HG02852 (cell line): ENCODE measurements around the gene CXCL13.
"Not testable (repeated sequence)": the region's sequence is repeated elsewhere in the genome, so short reads cannot be mapped to it uniquely, and the experiment has no call there.

Experiments
- ATAC-seq: cut with Tn5 transposase; IDR thresholded peaks from one replicate; pipeline ENCODE4 v1.9.1; 2021; ENCODE audit warnings: mild to moderate bottlenecking, moderate library complexity; ENCODE audit not compliant: unreplicated experiment

Gene CXCL13

GRCh38 chr4:77652237-77652897 lies 46.7 kb downstream of the CXCL13 start:
- no peak for ATAC-seq

DNA sequence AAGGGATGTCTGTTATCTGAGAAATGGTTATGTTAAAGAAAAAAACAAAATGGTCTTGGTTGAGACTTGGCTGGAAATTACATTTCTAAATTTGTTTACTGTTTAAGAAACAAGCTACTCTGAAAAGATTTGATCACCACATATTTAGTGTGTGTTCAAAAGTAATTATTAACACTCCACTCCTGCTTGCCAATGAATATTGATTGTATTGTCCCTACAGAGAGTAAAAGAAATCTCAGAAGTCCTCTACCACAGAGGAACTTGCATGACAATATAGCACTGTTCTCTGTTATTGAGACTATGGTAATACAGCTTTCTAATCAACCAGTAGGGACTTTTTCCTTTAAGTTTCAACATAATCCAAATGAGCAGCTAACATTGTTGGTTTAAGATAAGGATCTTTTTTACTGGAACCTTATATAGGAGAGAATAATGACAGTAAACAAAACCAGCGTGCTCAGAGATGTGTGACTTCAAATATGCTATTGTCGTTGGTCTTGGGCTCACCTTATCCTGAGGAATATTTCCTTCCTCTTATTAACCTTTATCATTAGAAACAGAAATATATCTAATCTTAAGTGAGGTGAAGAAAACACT lies 47.6 kb downstream of the CXCL13 start:
- ATAC-seq, result no peak

GRCh38 chr4:77660318-77660717 lies 54.7 kb downstream of the CXCL13 start:
- ATAC-seq, result not testable (repeated sequence)
